H1 (cell line): Measurements from ENCODE around the gene RAB36. TPM values are rescaled to one million over a fixed set of nuclear protein-coding genes. Genes with fewer than 3 reads are reported as not detected.

Experiments used
- CTBP2 ChIP-seq: IDR thresholded peaks from 2 replicates; pipeline ENCODE4 v1.7.0; 2011; ENCODE audit warnings: borderline replicate concordance, mild to moderate bottlenecking, moderate library complexity, mixed read lengths, low read length; ENCODE audit not compliant: insufficient read depth, insufficient read length
- EP300 ChIP-seq, 2 experiments: IDR thresholded peaks; 1 replicate in 1 of 2; 2 replicates in 1 of 2; pipeline ENCODE4 v1.6.1; 2011 to 2012; ENCODE audit warnings: low read depth in 2 of 2, low read length in 2 of 2, mild to moderate bottlenecking in 2 of 2, borderline replicate concordance in 1 of 2, inconsistent platforms in 1 of 2, moderate library complexity in 1 of 2
- FOSL1 ChIP-seq: IDR thresholded peaks from 2 replicates; pipeline ENCODE4 v1.6.1; 2011; ENCODE audit warnings: mild to moderate bottlenecking, low read depth, low read length, moderate library complexity; ENCODE audit not compliant: insufficient read depth
- GTF2F1 ChIP-seq: IDR thresholded peaks from 2 replicates; pipeline ENCODE4 v1.6.1; 2012; ENCODE audit warnings: low read depth, low read length, improper control_type of control experiment, borderline replicate concordance
- HDAC2 ChIP-seq, 2 experiments: fragments of 300-600 bp in 1 of 2; sonication (generic) in 1 of 2; IDR thresholded peaks; 2 replicates each; pipeline ENCODE4 v1.6.1; 2011 to 2012; ENCODE audit warnings: low read depth in 2 of 2, low read length in 2 of 2, mild to moderate bottlenecking in 2 of 2, moderate library complexity in 2 of 2, borderline replicate concordance in 1 of 2, inconsistent platforms in 1 of 2
- JUND ChIP-seq: IDR thresholded peaks from 2 replicates; pipeline ENCODE4 v1.6.1; 2011; ENCODE audit warnings: mild to moderate bottlenecking, improper control_type of control experiment, low read length
- RFX5 ChIP-seq: IDR thresholded peaks from 2 replicates; pipeline ENCODE4 v1.6.1; 2011; ENCODE audit warnings: low read depth, low read length, improper control_type of control experiment, borderline replicate concordance
- RXRA ChIP-seq: IDR thresholded peaks from 2 replicates; pipeline ENCODE4 v1.6.1; 2011; ENCODE audit warnings: low read depth, mild to moderate bottlenecking, low read length, moderate library complexity; ENCODE audit not compliant: insufficient read depth
- SAP30 ChIP-seq: fragments of 300-600 bp; sonication (generic); IDR thresholded peaks from 2 replicates; pipeline ENCODE4 v1.7.1; 2012; ENCODE audit warnings: low read length, moderate library complexity, mild to moderate bottlenecking, inconsistent platforms; ENCODE audit not compliant: insufficient read depth, insufficient replicate concordance
- SUZ12 ChIP-seq: fragments of 200-600 bp; sonication (generic); IDR thresholded peaks from 2 replicates; pipeline ENCODE4 v1.6.1; 2012; ENCODE audit warnings: mild to moderate bottlenecking, inconsistent platforms, low read length, moderate library complexity, mixed read lengths
- TAF7 ChIP-seq: optimal IDR thresholded peaks from 2 replicates; pipeline ENCODE3; 2011; ENCODE audit warnings: low read depth, mild to moderate bottlenecking, inconsistent platforms, low read length, moderate library complexity, borderline replicate concordance
- polyA plus RNA-seq, 7 experiments: library from polyadenylated mRNA; depleted of rRNA in 3 of 7; stranded (reverse) in 5 of 7; unstranded in 2 of 7; fragments of >200 nt in 5 of 7; fragments of 200-250 nt in 2 of 7; gene quantifications; 1 replicate in 5 of 7; 2 replicates in 1 of 7; 4 replicates in 1 of 7; pipeline versions ENCODE4 v1.2.1 to v1.2.3, GENCODE V29; 2011 to 2013; ENCODE audit warnings: missing spikeins in 2 of 7, mixed read lengths in 2 of 7
- total RNA-seq: library from RNA; stranded (reverse); fragmentation: NEBNext Ultra II Directional; extraction: Animal tissue kit (Norgen Biotek cat#: 25700); gene quantifications from 2 replicates; pipeline ENCODE4 v1.2.1, GENCODE V29; 2021

RAB36 gene
- total and polyA plus RNA-seq, 2 of the 8 experiments (the other 6 are each of a cell fraction or from before 2014, with no cell fraction given) = 1.0 to 1.5 TPM

GRCh38 chr22:23103199-23103954, 41.9 kb upstream of the RAB36 start (continued):
- TF ChIP-seq FOSL1 = no peak
- TF ChIP-seq CTBP2 = no peak
- no peak for TF ChIP-seq TAF7
- TF ChIP-seq EP300 (IDR thresholded peaks at IDR 0.05; ENCODE audit: borderline replicate concordance in 1 of 2, low read depth in 2 of 2, low read length in 2 of 2) = no peak
- no peak for TF ChIP-seq RXRA
- TF ChIP-seq JUND = no peak
- TF ChIP-seq RFX5 = no peak
- TF ChIP-seq HDAC2 (IDR thresholded peaks at IDR 0.05; ENCODE audit: borderline replicate concordance in 1 of 2, low read depth in 2 of 2, low read length in 2 of 2) = no peak
- no peak for TF ChIP-seq SAP30
- no peak for TF ChIP-seq SUZ12
- no peak for TF ChIP-seq GTF2F1
